H1 (cell line): ENCODE data around the gene GPATCH2L. TPM values are rescaled to one million over a fixed set of nuclear protein-coding genes. Genes with fewer than 3 reads are reported as not detected.

ENCODE experiments used
- HDAC6 ChIP-seq: IDR thresholded peaks from one replicate; pipeline ENCODE4 v1.7.1; 2012; ENCODE audit warnings: low read depth, mild to moderate bottlenecking, inconsistent platforms, low read length, moderate library complexity
- JUND ChIP-seq: IDR thresholded peaks from 2 replicates; pipeline ENCODE4 v1.6.1; 2011; ENCODE audit warnings: mild to moderate bottlenecking, improper control_type of control experiment, low read length
- KDM1A ChIP-seq: fragments of 200-600, 300-600 bp; sonication (generic); IDR thresholded peaks from 2 replicates; pipeline ENCODE4 v1.7.1; 2016; ENCODE audit warnings: mild to moderate bottlenecking, low read length, borderline replicate concordance
- PHF8 ChIP-seq: fragments of 200-600 bp; sonication (generic); conservative IDR thresholded peaks from 2 replicates; pipeline ENCODE4 v1.7.1; 2012; ENCODE audit warnings: low read depth, mild to moderate bottlenecking, inconsistent platforms, low read length, moderate library complexity
- RBBP5 ChIP-seq: IDR thresholded peaks from 2 replicates; pipeline ENCODE4 v1.7.1; 2012; ENCODE audit warnings: low read depth, mild to moderate bottlenecking, inconsistent platforms, low read length, moderate library complexity, borderline replicate concordance
- YY1 ChIP-seq: IDR thresholded peaks from 2 replicates; pipeline ENCODE4 v1.6.1; 2011; ENCODE audit warnings: low read depth, mild to moderate bottlenecking, low read length
- ZNF274 ChIP-seq: IDR thresholded peaks from 2 replicates; pipeline ENCODE4 v1.7.0; 2012; ENCODE audit warnings: low read length, borderline replicate concordance; ENCODE audit errors: extremely low read depth
- polyA plus RNA-seq, 7 experiments: library from polyadenylated mRNA; depleted of rRNA in 3 of 7; stranded (reverse) in 5 of 7; unstranded in 2 of 7; fragments of >200 nt in 5 of 7; fragments of 200-250 nt in 2 of 7; gene quantifications; 1 replicate in 5 of 7; 2 replicates in 1 of 7; 4 replicates in 1 of 7; pipeline versions ENCODE4 v1.2.1 to v1.2.3, GENCODE V29; 2011 to 2013; ENCODE audit warnings: missing spikeins in 2 of 7, mixed read lengths in 2 of 7
- total RNA-seq: library from RNA; stranded (reverse); fragmentation: NEBNext Ultra II Directional; extraction: Animal tissue kit (Norgen Biotek cat#: 25700); gene quantifications from 2 replicates; pipeline ENCODE4 v1.2.1, GENCODE V29; 2021
- TF ChIP-seq, protein P1 (sequence below): fragments of 300-600 bp; sonication (generic); IDR thresholded peaks from 2 replicates; pipeline ENCODE4 v1.7.1; 2012; ENCODE audit warnings: low read length, moderate library complexity, mild to moderate bottlenecking, inconsistent platforms; ENCODE audit not compliant: insufficient replicate concordance
- TF ChIP-seq, protein P2 (sequence below): IDR thresholded peaks from 2 replicates; pipeline ENCODE4 v1.6.1; 2011; ENCODE audit warnings: low read length, improper control_type of control experiment

The GPATCH2L gene
- total and polyA plus RNA-seq, 2 of the 8 experiments (the other 6 are each of a cell fraction or from before 2014, with no cell fraction given): 26.0 to 54.9 TPM

DNA sequence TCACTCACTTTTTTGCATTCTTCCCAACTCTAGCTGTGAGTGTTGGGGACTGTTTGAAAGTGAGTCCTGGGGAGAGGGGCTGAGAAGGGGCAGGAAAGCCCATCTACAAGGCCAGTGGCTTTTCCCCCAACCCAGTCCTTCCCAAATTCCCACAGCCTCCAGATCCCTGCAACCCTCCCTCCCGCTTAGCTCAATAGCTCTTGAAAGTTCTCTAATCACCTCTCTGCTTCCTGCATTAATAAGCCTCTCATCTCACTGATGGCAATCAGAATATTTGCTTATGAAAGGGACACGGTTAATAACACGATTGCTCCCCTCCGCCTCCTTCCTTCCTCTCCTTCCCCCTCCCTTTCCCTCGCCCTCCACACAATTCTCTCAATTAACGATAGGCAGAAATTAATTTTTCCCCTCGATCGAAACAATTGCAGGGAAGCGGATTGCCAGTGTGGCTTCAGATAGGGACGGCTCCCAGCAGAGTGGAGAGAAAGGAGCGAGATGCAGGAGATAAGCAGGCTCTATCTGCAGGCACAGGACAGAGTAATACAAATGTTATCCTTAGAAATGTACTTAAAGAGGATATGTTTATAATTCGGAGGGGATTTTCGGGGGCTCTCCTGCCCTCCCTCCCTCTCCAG is 15.1 kb upstream of the GPATCH2L start (continued):
- TF ChIP-seq, protein P1, sequence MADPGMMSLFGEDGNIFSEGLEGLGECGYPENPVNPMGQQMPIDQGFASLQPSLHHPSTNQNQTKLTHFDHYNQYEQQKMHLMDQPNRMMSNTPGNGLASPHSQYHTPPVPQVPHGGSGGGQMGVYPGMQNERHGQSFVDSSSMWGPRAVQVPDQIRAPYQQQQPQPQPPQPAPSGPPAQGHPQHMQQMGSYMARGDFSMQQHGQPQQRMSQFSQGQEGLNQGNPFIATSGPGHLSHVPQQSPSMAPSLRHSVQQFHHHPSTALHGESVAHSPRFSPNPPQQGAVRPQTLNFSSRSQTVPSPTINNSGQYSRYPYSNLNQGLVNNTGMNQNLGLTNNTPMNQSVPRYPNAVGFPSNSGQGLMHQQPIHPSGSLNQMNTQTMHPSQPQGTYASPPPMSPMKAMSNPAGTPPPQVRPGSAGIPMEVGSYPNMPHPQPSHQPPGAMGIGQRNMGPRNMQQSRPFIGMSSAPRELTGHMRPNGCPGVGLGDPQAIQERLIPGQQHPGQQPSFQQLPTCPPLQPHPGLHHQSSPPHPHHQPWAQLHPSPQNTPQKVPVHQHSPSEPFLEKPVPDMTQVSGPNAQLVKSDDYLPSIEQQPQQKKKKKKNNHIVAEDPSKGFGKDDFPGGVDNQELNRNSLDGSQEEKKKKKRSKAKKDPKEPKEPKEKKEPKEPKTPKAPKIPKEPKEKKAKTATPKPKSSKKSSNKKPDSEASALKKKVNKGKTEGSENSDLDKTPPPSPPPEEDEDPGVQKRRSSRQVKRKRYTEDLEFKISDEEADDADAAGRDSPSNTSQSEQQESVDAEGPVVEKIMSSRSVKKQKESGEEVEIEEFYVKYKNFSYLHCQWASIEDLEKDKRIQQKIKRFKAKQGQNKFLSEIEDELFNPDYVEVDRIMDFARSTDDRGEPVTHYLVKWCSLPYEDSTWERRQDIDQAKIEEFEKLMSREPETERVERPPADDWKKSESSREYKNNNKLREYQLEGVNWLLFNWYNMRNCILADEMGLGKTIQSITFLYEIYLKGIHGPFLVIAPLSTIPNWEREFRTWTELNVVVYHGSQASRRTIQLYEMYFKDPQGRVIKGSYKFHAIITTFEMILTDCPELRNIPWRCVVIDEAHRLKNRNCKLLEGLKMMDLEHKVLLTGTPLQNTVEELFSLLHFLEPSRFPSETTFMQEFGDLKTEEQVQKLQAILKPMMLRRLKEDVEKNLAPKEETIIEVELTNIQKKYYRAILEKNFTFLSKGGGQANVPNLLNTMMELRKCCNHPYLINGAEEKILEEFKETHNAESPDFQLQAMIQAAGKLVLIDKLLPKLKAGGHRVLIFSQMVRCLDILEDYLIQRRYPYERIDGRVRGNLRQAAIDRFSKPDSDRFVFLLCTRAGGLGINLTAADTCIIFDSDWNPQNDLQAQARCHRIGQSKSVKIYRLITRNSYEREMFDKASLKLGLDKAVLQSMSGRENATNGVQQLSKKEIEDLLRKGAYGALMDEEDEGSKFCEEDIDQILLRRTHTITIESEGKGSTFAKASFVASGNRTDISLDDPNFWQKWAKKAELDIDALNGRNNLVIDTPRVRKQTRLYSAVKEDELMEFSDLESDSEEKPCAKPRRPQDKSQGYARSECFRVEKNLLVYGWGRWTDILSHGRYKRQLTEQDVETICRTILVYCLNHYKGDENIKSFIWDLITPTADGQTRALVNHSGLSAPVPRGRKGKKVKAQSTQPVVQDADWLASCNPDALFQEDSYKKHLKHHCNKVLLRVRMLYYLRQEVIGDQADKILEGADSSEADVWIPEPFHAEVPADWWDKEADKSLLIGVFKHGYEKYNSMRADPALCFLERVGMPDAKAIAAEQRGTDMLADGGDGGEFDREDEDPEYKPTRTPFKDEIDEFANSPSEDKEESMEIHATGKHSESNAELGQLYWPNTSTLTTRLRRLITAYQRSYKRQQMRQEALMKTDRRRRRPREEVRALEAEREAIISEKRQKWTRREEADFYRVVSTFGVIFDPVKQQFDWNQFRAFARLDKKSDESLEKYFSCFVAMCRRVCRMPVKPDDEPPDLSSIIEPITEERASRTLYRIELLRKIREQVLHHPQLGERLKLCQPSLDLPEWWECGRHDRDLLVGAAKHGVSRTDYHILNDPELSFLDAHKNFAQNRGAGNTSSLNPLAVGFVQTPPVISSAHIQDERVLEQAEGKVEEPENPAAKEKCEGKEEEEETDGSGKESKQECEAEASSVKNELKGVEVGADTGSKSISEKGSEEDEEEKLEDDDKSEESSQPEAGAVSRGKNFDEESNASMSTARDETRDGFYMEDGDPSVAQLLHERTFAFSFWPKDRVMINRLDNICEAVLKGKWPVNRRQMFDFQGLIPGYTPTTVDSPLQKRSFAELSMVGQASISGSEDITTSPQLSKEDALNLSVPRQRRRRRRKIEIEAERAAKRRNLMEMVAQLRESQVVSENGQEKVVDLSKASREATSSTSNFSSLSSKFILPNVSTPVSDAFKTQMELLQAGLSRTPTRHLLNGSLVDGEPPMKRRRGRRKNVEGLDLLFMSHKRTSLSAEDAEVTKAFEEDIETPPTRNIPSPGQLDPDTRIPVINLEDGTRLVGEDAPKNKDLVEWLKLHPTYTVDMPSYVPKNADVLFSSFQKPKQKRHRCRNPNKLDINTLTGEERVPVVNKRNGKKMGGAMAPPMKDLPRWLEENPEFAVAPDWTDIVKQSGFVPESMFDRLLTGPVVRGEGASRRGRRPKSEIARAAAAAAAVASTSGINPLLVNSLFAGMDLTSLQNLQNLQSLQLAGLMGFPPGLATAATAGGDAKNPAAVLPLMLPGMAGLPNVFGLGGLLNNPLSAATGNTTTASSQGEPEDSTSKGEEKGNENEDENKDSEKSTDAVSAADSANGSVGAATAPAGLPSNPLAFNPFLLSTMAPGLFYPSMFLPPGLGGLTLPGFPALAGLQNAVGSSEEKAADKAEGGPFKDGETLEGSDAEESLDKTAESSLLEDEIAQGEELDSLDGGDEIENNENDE: no peak
- TF ChIP-seq ZNF274 (no peak), PHF8 (no peak), HDAC6 (no peak), KDM1A (no peak), YY1 (no peak), RBBP5 (no peak), JUND (no peak)
- TF ChIP-seq, protein P2, sequence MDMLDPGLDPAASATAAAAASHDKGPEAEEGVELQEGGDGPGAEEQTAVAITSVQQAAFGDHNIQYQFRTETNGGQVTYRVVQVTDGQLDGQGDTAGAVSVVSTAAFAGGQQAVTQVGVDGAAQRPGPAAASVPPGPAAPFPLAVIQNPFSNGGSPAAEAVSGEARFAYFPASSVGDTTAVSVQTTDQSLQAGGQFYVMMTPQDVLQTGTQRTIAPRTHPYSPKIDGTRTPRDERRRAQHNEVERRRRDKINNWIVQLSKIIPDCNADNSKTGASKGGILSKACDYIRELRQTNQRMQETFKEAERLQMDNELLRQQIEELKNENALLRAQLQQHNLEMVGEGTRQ: no peak
